ENCODE data around the gene MCEMP1. TPM values are rescaled to one million over a fixed set of nuclear protein-coding genes. Genes with fewer than 3 reads are reported as not detected.

Gene MCEMP1
- total RNA-seq, 3 donors from 2014 or later, result 1.0 to 2.4 TPM; not detected in 1

DNA sequence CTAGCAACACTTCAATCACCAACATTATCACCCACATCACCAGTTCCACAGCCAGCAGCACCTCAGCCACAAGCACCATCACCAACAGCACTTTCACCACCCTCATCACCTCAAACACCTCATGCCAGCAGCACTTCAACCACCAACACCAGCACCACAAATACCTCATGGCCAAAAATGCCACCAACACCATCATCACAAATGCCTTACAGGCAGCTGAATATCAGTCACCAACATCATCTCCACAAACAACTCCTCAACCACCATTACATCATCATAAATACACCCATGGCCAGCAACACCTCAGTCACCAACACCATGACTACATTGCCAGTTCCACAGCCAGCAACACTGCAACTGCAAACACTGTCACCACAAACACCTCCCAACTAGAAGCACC lies 14.6 kb downstream of the MCEMP1 start:
- TF ChIP-seq, protein P1, sequence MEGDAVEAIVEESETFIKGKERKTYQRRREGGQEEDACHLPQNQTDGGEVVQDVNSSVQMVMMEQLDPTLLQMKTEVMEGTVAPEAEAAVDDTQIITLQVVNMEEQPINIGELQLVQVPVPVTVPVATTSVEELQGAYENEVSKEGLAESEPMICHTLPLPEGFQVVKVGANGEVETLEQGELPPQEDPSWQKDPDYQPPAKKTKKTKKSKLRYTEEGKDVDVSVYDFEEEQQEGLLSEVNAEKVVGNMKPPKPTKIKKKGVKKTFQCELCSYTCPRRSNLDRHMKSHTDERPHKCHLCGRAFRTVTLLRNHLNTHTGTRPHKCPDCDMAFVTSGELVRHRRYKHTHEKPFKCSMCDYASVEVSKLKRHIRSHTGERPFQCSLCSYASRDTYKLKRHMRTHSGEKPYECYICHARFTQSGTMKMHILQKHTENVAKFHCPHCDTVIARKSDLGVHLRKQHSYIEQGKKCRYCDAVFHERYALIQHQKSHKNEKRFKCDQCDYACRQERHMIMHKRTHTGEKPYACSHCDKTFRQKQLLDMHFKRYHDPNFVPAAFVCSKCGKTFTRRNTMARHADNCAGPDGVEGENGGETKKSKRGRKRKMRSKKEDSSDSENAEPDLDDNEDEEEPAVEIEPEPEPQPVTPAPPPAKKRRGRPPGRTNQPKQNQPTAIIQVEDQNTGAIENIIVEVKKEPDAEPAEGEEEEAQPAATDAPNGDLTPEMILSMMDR (IDR thresholded peaks at IDR 0.05), result no peak
- TF ChIP-seq POLR2AphosphoS5 (IDR thresholded peaks at IDR 0.05), result no peak
- TF ChIP-seq POLR2A (IDR thresholded peaks at IDR 0.05), result no peak
- Histone ChIP-seq H3K36me3 (no peaks in the 10 kb centered on the region), H3K27me3 (peaks cover 0 to 18% of the 10 kb centered on the region in 2 donors), H3K4me1 (no peaks in the 10 kb centered on the region), H3K27ac (no peak overlapping the region), H3K9me3 (no peaks in the 10 kb centered on the region), H3K4me3 (no peak overlapping the region)
- no peak for DNase-seq (ENCODE audit: low spot score in 2 of 2)
- intact Hi-C loops (cut with DNase I; ENCODE audit: low total_unique reads), result no loop called here

DNA sequence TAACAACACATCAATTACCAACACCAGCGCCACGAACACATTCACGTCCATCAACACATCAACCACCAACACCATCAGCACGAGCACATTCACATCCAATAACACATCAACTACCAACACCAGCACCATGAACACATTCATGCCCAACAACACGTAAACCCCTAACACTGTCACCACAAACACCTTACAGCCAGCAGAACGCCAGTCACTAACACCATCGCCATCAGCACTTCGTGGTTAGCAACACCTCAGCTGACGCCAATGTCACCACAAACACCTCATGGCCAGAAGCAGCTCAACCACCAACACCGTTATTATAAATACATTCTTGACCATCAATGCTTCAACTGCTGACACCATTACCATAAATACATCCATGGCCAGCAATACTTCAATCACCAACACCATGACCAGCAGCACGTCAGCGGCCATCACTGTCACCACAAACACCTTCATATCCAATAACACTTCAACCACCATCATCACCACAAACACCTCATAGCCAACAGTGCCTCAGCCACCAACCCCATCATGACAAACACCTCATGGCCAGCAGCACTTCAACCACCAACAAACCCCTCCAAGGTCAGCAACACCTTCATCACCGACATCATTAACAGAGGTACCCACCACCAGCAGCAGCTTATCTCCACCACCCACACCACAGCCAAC lies 15.7 kb downstream of the MCEMP1 start:
- TF ChIP-seq POLR2A (IDR thresholded peaks at IDR 0.05) (no peak), POLR2AphosphoS5 (IDR thresholded peaks at IDR 0.05) (no peak)
- TF ChIP-seq, protein P1 (IDR thresholded peaks at IDR 0.05), result no peak
- Histone ChIP-seq H3K27ac (no peak overlapping the region), H3K4me3 (no peak overlapping the region), H3K9me3 (no peaks in the 10 kb centered on the region), H3K4me1 (no peaks in the 10 kb centered on the region), H3K36me3 (no peaks in the 10 kb centered on the region), H3K27me3 (peaks cover 0 to 29% of the 10 kb centered on the region in 2 donors)
- DNase-seq (ENCODE audit: low spot score in 2 of 2), result no peak
- intact Hi-C loops (cut with DNase I; ENCODE audit: low total_unique reads), result no loop called here

DNA sequence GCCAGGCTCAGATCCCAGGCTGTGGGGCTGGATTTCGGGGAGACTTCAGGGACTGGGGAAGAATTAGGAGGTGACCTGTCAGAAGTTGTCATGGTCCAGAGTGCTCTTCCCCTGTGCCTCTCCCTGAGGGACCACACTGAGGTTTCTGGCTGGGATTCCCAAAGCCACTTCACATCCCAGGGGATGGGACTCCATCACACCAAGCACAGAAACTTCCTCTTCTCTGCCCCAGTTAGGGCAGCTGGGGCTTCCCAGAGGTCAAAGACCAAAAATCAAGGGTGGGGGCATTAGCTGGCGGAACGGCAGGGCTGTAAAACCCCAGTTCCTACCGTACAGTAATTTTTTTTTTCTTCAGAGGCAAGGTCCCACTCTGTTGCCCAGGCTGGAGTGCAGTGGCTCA lies 17.6 kb downstream of the MCEMP1 start:
- DNase-seq (ENCODE audit: low spot score in 2 of 2), result no peak
- H3K4me3 ChIP-seq, result no peak overlapping the region
- H3K9me3 ChIP-seq, result no peaks in the 10 kb centered on the region
- no peaks in the 10 kb centered on the region for H3K36me3 ChIP-seq
- intact Hi-C loops (cut with DNase I; ENCODE audit: low total_unique reads), result no loop called here
- H3K27ac ChIP-seq, result no peak overlapping the region
- H3K27me3 ChIP-seq, result peaks cover 0 to 42% of the 10 kb centered on the region in 2 donors
- TF ChIP-seq POLR2A (IDR thresholded peaks at IDR 0.05), result no peak
- TF ChIP-seq, protein P1 (IDR thresholded peaks at IDR 0.05), result no peak
- TF ChIP-seq POLR2AphosphoS5 (IDR thresholded peaks at IDR 0.05), result no peak
- H3K4me1 ChIP-seq, result no peaks in the 10 kb centered on the region

DNA sequence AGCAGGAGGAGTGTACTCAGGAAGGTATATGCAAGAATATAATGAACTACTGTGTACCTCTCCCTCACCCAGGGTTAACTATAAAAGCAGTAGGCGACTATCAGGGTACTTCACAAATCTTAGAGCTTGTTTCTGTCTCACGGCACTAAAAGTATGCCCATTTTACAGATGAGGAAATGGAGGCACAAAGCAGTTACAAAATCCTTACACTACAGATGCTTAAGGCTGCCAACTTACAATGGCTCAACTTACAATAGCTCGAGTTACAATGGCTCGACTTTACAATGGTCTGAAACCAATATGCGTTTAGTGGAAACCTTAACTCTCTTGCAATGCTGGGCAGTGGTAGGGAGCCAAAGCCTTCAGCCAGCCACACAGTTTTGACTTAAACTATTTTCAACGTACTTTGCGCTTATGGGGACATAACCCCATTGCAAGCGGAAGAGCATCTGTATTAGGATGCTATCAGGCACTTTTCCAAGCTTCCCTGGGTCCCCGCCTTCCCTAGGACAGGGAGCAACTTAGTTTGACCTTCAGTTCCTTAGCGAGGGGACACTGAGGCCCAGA lies 20.9 kb downstream of the MCEMP1 start:
- DNase-seq (ENCODE audit: low spot score in 2 of 2), result no peak
- TF ChIP-seq POLR2A (IDR thresholded peaks at IDR 0.05) (no peak), POLR2AphosphoS5 (IDR thresholded peaks at IDR 0.05) (no peak)
- TF ChIP-seq, protein P1 (IDR thresholded peaks at IDR 0.05), result no peak
- H3K36me3 ChIP-seq, result no peaks in the 10 kb centered on the region
- no peak overlapping the region for H3K4me3 ChIP-seq
- intact Hi-C loops (cut with DNase I; ENCODE audit: low total_unique reads), result no loop called here
- peaks cover 0 to 51% of the 10 kb centered on the region in 2 donors for H3K27me3 ChIP-seq
- H3K9me3 ChIP-seq, result no peaks in the 10 kb centered on the region
- no peak overlapping the region for H3K27ac ChIP-seq
- H3K4me1 ChIP-seq, result no peaks in the 10 kb centered on the region

DNA sequence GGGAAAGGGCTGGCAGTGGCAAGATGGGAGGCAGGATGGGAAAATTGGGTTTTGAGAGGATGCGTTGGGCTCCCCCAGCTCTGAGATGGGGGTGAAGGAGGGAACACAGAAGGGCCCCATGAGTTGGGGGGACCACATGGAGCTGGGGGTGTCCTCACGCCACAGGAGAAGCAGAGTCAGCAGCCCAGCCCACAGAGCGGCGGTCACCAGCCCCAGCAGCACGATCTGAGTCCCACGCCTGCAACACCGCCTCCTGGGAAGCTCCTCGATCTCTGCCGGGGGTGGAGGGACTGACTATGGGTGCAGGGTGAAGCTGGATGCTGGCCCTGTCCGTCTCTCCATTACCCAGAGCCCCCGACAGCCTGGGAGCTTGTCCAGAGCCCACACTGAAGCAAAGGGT lies 21.7 kb downstream of the MCEMP1 start:
- H3K27me3 ChIP-seq, result peaks cover 0 to 51% of the 10 kb centered on the region in 2 donors
- no peaks in the 10 kb centered on the region for H3K4me1 ChIP-seq
- no peak overlapping the region for H3K4me3 ChIP-seq
- no peaks in the 10 kb centered on the region for H3K9me3 ChIP-seq
- DNase-seq (ENCODE audit: low spot score in 2 of 2), result no peak
- intact Hi-C loops (cut with DNase I; ENCODE audit: low total_unique reads), result no loop called here
- no peak overlapping the region for H3K27ac ChIP-seq
- TF ChIP-seq, protein P1 (IDR thresholded peaks at IDR 0.05), result no peak
- TF ChIP-seq POLR2AphosphoS5 (IDR thresholded peaks at IDR 0.05) (no peak), POLR2A (IDR thresholded peaks at IDR 0.05) (no peak)
- no peaks in the 10 kb centered on the region for H3K36me3 ChIP-seq

Measured in breast epithelium (tissue), 4 donors.